Measurements from ENCODE around the gene MLLT3.

DNA sequence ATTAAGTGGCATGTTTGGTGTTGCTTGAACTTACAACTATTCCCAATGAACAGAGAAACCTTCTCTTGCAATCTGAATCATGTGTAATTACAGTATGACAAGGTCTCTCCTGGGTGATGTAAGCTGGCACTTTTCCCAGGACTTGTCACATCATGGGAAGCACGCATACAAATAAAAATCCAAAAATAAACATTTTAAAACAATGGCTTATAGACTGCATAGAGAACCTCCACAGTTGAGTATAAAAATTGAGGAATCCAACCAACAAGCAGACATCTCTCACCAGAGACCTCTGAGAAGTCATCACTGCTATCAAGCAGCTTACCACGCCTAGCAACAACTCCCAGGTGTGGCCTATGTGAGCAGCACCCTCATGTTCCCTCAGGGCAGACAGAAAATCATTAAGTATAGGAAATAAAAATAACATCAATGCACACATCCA lies 3.9 kb downstream of the MLLT3 start:
- TF ChIP-seq POLR2A (IDR thresholded peaks at IDR 0.05; ENCODE audit: low read depth, low read length) (no peak), POLR2AphosphoS5 (IDR thresholded peaks at IDR 0.05; ENCODE audit: low read depth, low read length) (no peak), TAF1 (IDR thresholded peaks at IDR 0.05; ENCODE audit: low read depth, low read length) (no peak)
